ENCODE measurements around the gene CST6.

The CST6 gene

GRCh38 chr11:66011785-66012303 lies at the start of gene CST6:
Gene CST6, plus strand, starts transcription at chr11:66012008. Its CDS starts 37 bp downstream, at chr11:66012045.
- DNase-seq (ENCODE audit: low read depth in 1 of 2, low spot score in 1 of 2), result no peak
- TF ChIP-seq JUND (IDR thresholded peaks at IDR 0.05; ENCODE audit: low read depth), result no peak
- in situ Hi-C loops (cut with HindIII; ENCODE audit: low pct_unique_long_range_greater_than_20kb, low sequenced_read_pairs), result no loop called here

GRCh38 chr11:65962141-65962564 lies 49.7 kb upstream of the CST6 start:
- in situ Hi-C loops (cut with HindIII; ENCODE audit: low pct_unique_long_range_greater_than_20kb, low sequenced_read_pairs), result no loop called here
- no peak for TF ChIP-seq JUND (IDR thresholded peaks at IDR 0.05; ENCODE audit: low read depth)

GRCh38 chr11:65964906-65965305 lies 46.9 kb upstream of the CST6 start:
- no peak for DNase-seq (ENCODE audit: low read depth in 1 of 2, low spot score in 1 of 2)
- in situ Hi-C loops (cut with HindIII; ENCODE audit: low pct_unique_long_range_greater_than_20kb, low sequenced_read_pairs), result no loop called here
- TF ChIP-seq JUND (IDR thresholded peaks at IDR 0.05; ENCODE audit: low read depth), result no peak

More at GRCh38 chr11:65962141-65962564, 49.7 kb upstream of the CST6 start:
- DNase-seq (ENCODE audit: low read depth in 1 of 2, low spot score in 1 of 2), result no peak

- no peak for TF ChIP-seq JUND (IDR thresholded peaks at IDR 0.05; ENCODE audit: low read depth)
These were observed 45.6 kb upstream of the CST6 start for GRCh38 chr11:65965986-65966762.

GRCh38 chr11:65967329-65967934 lies 44.4 kb upstream of the CST6 start:
- no peak for TF ChIP-seq JUND (IDR thresholded peaks at IDR 0.05; ENCODE audit: low read depth)
- in situ Hi-C loops (cut with HindIII; ENCODE audit: low pct_unique_long_range_greater_than_20kb, low sequenced_read_pairs), result no loop called here
- DNase-seq (ENCODE audit: low read depth in 1 of 2, low spot score in 1 of 2), result no peak

More at GRCh38 chr11:65965986-65966762, 45.6 kb upstream of the CST6 start:
- no peak for DNase-seq (ENCODE audit: low read depth in 1 of 2, low spot score in 1 of 2)
- in situ Hi-C loops (cut with HindIII; ENCODE audit: low pct_unique_long_range_greater_than_20kb, low sequenced_read_pairs), result no loop called here

GRCh38 chr11:65968600-65969482 lies 43.0 kb upstream of the CST6 start:
- DNase-seq (ENCODE audit: low read depth in 1 of 2, low spot score in 1 of 2), result no peak
- in situ Hi-C loops (cut with HindIII; ENCODE audit: low pct_unique_long_range_greater_than_20kb, low sequenced_read_pairs), result no loop called here
- no peak for TF ChIP-seq JUND (IDR thresholded peaks at IDR 0.05; ENCODE audit: low read depth)

- DNase-seq (ENCODE audit: low read depth in 1 of 2, low spot score in 1 of 2), result no peak
- no peak for TF ChIP-seq JUND (IDR thresholded peaks at IDR 0.05; ENCODE audit: low read depth)
- in situ Hi-C loops (cut with HindIII; ENCODE audit: low pct_unique_long_range_greater_than_20kb, low sequenced_read_pairs), result no loop called here
These were observed 39.7 kb upstream of the CST6 start for GRCh38 chr11:65972116-65972515.

GRCh38 chr11:65973439-65974110 lies 38.2 kb upstream of the CST6 start:
- no peak for TF ChIP-seq JUND (IDR thresholded peaks at IDR 0.05; ENCODE audit: low read depth)
- in situ Hi-C loops (cut with HindIII; ENCODE audit: low pct_unique_long_range_greater_than_20kb, low sequenced_read_pairs), result no loop called here
- DNase-seq (ENCODE audit: low read depth in 1 of 2, low spot score in 1 of 2), result no peak

- no peak for TF ChIP-seq JUND (IDR thresholded peaks at IDR 0.05; ENCODE audit: low read depth)
- in situ Hi-C loops (cut with HindIII; ENCODE audit: low pct_unique_long_range_greater_than_20kb, low sequenced_read_pairs), result no loop called here
- no peak for DNase-seq (ENCODE audit: low read depth in 1 of 2, low spot score in 1 of 2)
These were observed 36.0 kb upstream of the CST6 start for GRCh38 chr11:65975771-65976170.

GRCh38 chr11:65976216-65977176 lies 35.3 kb upstream of the CST6 start:
- in situ Hi-C loops (cut with HindIII; ENCODE audit: low pct_unique_long_range_greater_than_20kb, low sequenced_read_pairs), result no loop called here
- DNase-seq (ENCODE audit: low read depth in 1 of 2, low spot score in 1 of 2), result no peak
- no peak for TF ChIP-seq JUND (IDR thresholded peaks at IDR 0.05; ENCODE audit: low read depth)
